WTC11 (cell line): ENCODE data around the gene SMIM1. TPM values are rescaled to one million over a fixed set of nuclear protein-coding genes. Genes with fewer than 3 reads are reported as not detected.

Source experiments
- ATAC-seq: fragments of 200-7000 bp; cut with Tn5 transposase; 2 replicates; pipeline ENCODE4 v1.10.0; 2021; ENCODE audit warnings: mild to moderate bottlenecking, moderate library complexity
- CTCF ChIA-PET: fragments of 300-600 bp; sonication (Branson Sonifier 250); formaldehyde crosslinking; loops from one replicate; lab custom pipeline; 2021; ENCODE audit warnings: antibody characterized with exemption; lab: Charles Lee
- POLR2A ChIA-PET: fragments of 350-600 bp; sonication (Branson Sonifier 250); formaldehyde crosslinking; loops from one replicate; lab custom pipeline; 2021; ENCODE audit warnings: antibody characterized with exemption; lab: Charles Lee
- DNase-seq: peaks from one replicate; pipeline ENCODE4 v3.0.0; 2021; ENCODE audit warnings: low spot score
- H3K27ac Mint-ChIP-seq: 2 replicates; pipeline ENCODE4 v1.8.0; 2021; ENCODE audit warnings: mixed read lengths
- H3K27me3 Mint-ChIP-seq: 2 replicates; pipeline ENCODE4 v1.8.0; 2021; ENCODE audit warnings: low read depth, mild to moderate bottlenecking, moderate library complexity, mixed read lengths
- H3K36me3 Mint-ChIP-seq: 2 replicates; pipeline ENCODE4 v1.8.0; 2021; ENCODE audit warnings: mixed read lengths
- H3K4me1 Mint-ChIP-seq: 2 replicates; pipeline ENCODE4 v1.8.0; 2022; ENCODE audit warnings: mixed read lengths
- H3K4me3 Mint-ChIP-seq: 2 replicates; pipeline ENCODE4 v1.8.0; 2021; ENCODE audit warnings: mild to moderate bottlenecking, moderate library complexity, mixed read lengths
- H3K9me3 Mint-ChIP-seq: 2 replicates; pipeline ENCODE4 v1.8.0; 2021; ENCODE audit warnings: mixed read lengths
- ESRRA ChIP-seq: sonication (generic); formaldehyde crosslinking; IDR thresholded peaks from 2 replicates; pipeline ENCODE4 v1.8.1; 2022; ENCODE audit warnings: mild to moderate bottlenecking, missing genetic modification reagents, borderline replicate concordance
- MXD4 ChIP-seq: fragments of 250-450 bp; sonication (Bioruptor Pico); IDR thresholded peaks from 2 replicates; pipeline ENCODE4 v1.8.0; 2021; ENCODE audit warnings: mild to moderate bottlenecking, moderate library complexity, borderline replicate concordance
- NFATC4 ChIP-seq: fragments of 250-450 bp; sonication (Bioruptor Pico); IDR thresholded peaks from 2 replicates; pipeline ENCODE4 v1.9.0; 2021; ENCODE audit warnings: mild to moderate bottlenecking
- NFE2L1 ChIP-seq: sonication (generic); formaldehyde crosslinking; IDR thresholded peaks from 2 replicates; pipeline ENCODE4 v1.8.1; 2023; ENCODE audit warnings: missing genetic modification reagents
- TEAD4 ChIP-seq: sonication (generic); formaldehyde crosslinking; IDR thresholded peaks from 2 replicates; pipeline ENCODE4 v1.8.0; 2022; ENCODE audit warnings: mild to moderate bottlenecking, missing genetic modification reagents
- ZNF317 ChIP-seq: sonication (generic); formaldehyde crosslinking; IDR thresholded peaks from 2 replicates; pipeline ENCODE4 v1.8.1; 2023; ENCODE audit warnings: low read depth, mild to moderate bottlenecking, moderate library complexity, missing genetic modification reagents, borderline replicate concordance
- ZNF423 ChIP-seq: fragments of 250-450 bp; sonication (Bioruptor Pico); IDR thresholded peaks from 2 replicates; pipeline ENCODE4 v2.1.2; 2022; ENCODE audit warnings: mild to moderate bottlenecking, moderate library complexity
- total RNA-seq: library from RNA; stranded (reverse); gene quantifications from 3 replicates; pipeline ENCODE4 v1.2.3, GENCODE V29; 2021
- TF ChIP-seq, protein P1 (sequence below): sonication (generic); formaldehyde crosslinking; IDR thresholded peaks from 2 replicates; pipeline ENCODE4 v1.8.1; 2022; ENCODE audit warnings: mild to moderate bottlenecking, missing genetic modification reagents, moderate library complexity, borderline replicate concordance
- TF ChIP-seq, protein P2 (sequence below): fragments of 250-450 bp; sonication (Bioruptor Pico); IDR thresholded peaks from 2 replicates; pipeline ENCODE4 v1.9.0; 2021; ENCODE audit warnings: mild to moderate bottlenecking
- TF ChIP-seq, protein P3 (sequence below): fragments of 250-450 bp; sonication (Bioruptor Pico); IDR thresholded peaks from 2 replicates; pipeline ENCODE4 v2.1.2; 2022; ENCODE audit warnings: mild to moderate bottlenecking, moderate library complexity
- TF ChIP-seq, protein P4 (sequence below): sonication (generic); formaldehyde crosslinking; IDR thresholded peaks from 2 replicates; pipeline ENCODE4 v1.8.0; 2022; ENCODE audit warnings: mild to moderate bottlenecking, missing genetic modification reagents

SMIM1 gene
- total RNA-seq, 1 experiment from 2014 or later = 10.2 TPM

DNA sequence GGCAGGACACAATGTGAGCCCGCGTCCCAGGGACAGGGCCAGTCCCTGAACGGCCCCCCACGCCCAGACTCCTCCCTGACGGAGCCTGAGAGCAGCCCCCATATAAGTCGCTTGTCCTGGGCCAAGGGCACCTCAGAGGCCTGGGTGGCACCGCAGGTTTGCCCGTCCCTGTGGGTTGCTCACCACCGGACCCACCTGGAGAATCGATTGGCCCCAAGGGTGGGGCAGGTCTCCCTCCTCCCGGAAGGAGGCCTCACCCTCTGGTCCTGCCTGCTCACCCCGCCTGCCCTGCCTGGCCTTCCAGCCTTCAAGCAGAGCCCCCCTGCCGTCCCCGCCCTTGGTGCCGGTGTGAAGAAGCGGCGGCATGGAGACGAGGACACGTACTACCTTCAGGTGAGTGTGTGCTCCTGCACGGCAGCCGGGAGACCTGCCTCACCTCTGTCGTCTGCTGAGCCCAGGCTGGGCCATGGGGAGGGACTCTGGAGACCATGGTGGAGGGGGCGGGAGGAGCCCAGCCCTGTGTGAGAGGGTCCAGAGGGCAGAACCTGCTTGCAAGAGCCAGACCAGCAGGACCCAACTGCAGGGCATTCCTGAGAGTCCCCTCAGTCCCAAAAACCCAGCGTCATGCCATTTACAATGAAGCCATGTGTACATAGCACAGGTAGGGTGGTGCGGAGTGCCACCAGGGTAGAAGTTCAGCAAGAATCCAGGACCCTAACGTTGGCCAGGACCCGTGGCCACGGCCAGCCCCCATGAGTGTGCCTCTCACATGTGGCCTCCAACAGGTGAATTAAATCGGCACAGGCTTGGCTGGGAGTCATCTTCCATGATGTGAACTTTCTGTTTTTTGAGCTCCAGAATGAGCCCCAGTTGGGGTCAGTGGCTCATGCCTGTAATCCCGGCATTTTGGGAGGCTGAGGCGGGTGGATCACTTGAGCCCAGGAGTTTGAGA, 44.4 kb upstream of the SMIM1 start (continued):
- TF ChIP-seq, protein P1, sequence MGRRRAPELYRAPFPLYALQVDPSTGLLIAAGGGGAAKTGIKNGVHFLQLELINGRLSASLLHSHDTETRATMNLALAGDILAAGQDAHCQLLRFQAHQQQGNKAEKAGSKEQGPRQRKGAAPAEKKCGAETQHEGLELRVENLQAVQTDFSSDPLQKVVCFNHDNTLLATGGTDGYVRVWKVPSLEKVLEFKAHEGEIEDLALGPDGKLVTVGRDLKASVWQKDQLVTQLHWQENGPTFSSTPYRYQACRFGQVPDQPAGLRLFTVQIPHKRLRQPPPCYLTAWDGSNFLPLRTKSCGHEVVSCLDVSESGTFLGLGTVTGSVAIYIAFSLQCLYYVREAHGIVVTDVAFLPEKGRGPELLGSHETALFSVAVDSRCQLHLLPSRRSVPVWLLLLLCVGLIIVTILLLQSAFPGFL (CRISPR knock-in tag) = no peak
- TF ChIP-seq, protein P2, sequence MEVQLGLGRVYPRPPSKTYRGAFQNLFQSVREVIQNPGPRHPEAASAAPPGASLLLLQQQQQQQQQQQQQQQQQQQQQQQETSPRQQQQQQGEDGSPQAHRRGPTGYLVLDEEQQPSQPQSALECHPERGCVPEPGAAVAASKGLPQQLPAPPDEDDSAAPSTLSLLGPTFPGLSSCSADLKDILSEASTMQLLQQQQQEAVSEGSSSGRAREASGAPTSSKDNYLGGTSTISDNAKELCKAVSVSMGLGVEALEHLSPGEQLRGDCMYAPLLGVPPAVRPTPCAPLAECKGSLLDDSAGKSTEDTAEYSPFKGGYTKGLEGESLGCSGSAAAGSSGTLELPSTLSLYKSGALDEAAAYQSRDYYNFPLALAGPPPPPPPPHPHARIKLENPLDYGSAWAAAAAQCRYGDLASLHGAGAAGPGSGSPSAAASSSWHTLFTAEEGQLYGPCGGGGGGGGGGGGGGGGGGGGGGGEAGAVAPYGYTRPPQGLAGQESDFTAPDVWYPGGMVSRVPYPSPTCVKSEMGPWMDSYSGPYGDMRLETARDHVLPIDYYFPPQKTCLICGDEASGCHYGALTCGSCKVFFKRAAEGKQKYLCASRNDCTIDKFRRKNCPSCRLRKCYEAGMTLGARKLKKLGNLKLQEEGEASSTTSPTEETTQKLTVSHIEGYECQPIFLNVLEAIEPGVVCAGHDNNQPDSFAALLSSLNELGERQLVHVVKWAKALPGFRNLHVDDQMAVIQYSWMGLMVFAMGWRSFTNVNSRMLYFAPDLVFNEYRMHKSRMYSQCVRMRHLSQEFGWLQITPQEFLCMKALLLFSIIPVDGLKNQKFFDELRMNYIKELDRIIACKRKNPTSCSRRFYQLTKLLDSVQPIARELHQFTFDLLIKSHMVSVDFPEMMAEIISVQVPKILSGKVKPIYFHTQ (CRISPR knock-in tag) = no peak
- TF ChIP-seq TEAD4 (CRISPR knock-in tag) = no peak
- no peak for TF ChIP-seq ZNF423
- no peak for TF ChIP-seq ZNF317
- TF ChIP-seq NFATC4 (CRISPR knock-in tag) = no peak
- no peak for TF ChIP-seq ESRRA

DNA sequence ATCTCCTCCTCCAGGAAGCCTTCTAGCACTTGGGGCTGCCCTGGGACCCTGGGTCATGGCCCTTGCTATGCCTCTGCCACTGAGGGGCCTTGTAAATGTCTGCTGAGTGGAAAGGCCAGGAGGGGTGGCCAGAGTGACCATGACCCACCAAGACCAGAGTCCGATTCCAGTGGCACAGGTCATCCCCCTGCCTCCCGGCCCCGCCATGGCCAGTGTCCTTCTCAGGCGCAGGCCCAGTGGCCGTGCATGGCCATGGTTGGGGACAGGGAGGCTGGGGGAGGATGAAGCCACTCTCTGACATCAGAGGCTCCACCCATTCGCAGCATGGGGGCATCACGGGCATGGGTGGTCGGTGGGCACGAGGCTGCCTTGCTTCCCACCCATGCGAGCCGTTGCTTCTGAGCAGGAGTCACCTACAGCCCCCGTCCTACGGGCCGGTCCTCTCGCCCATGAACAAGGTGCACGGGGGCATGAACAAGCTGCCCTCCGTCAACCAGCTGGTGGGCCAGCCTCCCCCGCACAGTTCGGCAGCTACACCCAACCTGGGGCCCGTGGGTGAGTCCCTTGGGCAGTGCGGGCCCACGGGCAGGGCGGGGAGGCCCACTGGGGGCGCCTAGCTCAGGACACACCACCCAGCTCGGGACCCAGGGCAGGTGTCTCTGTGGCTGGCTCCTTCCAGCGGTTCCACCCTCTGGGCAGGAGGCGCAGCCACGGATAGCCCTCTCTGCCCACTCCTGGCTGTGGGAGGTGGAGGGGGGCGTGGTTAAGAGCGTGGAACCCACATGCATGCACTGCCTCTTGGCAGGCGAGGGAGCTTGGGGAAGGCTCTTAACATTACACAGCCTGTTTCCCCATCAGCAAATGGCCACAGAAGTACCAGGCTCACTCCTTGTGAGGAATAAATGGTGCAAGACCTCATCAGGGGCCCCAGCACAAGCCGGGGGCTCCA, 42.7 kb upstream of the SMIM1 start:
- ChIA-PET CTCF (interaction anchor here (0.9 kb wide), 1 partner anchor 67 kb away, joined by 3 read pairs; no protein-coding TSS in a partner anchor), POLR2A (no interaction called here)
- no peaks in the 10 kb centered on the region for H3K27me3 Mint-ChIP-seq
- ATAC-seq = no peak
- no peak for DNase-seq
- H3K36me3 Mint-ChIP-seq = no peaks in the 10 kb centered on the region
- H3K27ac Mint-ChIP-seq = no peak overlapping the region
- H3K4me3 Mint-ChIP-seq = no peak overlapping the region
- TF ChIP-seq NFE2L1 (no peak), MXD4 (CRISPR knock-in tag) (no peak)
- TF ChIP-seq, protein P2 (CRISPR knock-in tag) = no peak
- TF ChIP-seq, protein P3, sequence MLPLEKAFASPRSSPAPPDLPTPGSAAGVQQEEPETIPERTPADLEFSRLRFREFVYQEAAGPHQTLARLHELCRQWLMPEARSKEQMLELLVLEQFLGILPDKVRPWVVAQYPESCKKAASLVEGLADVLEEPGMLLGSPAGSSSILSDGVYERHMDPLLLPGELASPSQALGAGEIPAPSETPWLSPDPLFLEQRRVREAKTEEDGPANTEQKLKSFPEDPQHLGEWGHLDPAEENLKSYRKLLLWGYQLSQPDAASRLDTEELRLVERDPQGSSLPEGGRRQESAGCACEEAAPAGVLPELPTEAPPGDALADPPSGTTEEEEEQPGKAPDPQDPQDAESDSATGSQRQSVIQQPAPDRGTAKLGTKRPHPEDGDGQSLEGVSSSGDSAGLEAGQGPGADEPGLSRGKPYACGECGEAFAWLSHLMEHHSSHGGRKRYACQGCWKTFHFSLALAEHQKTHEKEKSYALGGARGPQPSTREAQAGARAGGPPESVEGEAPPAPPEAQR = no peak
- TF ChIP-seq, protein P4, sequence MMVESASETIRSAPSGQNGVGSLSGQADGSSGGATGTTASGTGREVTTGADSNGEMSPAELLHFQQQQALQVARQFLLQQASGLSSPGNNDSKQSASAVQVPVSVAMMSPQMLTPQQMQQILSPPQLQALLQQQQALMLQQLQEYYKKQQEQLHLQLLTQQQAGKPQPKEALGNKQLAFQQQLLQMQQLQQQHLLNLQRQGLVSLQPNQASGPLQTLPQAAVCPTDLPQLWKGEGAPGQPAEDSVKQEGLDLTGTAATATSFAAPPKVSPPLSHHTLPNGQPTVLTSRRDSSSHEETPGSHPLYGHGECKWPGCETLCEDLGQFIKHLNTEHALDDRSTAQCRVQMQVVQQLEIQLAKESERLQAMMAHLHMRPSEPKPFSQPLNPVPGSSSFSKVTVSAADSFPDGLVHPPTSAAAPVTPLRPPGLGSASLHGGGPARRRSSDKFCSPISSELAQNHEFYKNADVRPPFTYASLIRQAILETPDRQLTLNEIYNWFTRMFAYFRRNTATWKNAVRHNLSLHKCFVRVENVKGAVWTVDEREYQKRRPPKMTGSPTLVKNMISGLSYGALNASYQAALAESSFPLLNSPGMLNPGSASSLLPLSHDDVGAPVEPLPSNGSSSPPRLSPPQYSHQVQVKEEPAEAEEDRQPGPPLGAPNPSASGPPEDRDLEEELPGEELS = no peak
- TF ChIP-seq, all 79 proteins: peak for 0
- Mint-ChIP-seq H3K9me3 (no peaks in the 10 kb centered on the region), H3K4me1 (peaks cover 10% of the 10 kb centered on the region; the same call in 1 of the 2 replicates)
